T47D (cell line): ENCODE measurements around the gene SLC7A8.

Source experiments
- DNase-seq, 2 experiments: peaks; one replicate each; pipeline versions ENCODE4 v3.0.0 to v3.0.0-alpha.2; 2011 to 2012; ENCODE audit warnings: low read depth in 1 of 2, low spot score in 1 of 2
- JUND ChIP-seq: IDR thresholded peaks from 2 replicates; pipeline ENCODE4 v1.6.1; 2012; ENCODE audit warnings: low read depth
- in situ Hi-C: cut with HindIII; loops from 2 replicates; pipeline ENCODE4 v1.10.0; 2016; ENCODE audit warnings: low sequenced_read_pairs, low pct_unique_long_range_greater_than_20kb

SLC7A8 gene

GRCh38 chr14:23162800-23163199 is 20.7 kb downstream of the SLC7A8 start:
- TF ChIP-seq JUND, result no peak
- DNase-seq, result no peak
- in situ Hi-C loops, result no loop called here

GRCh38 chr14:23162005-23162404 is 21.5 kb downstream of the SLC7A8 start:
- in situ Hi-C loops, result no loop called here
- no peak for TF ChIP-seq JUND
- no peak for DNase-seq

GRCh38 chr14:23160924-23161522 is 22.4 kb downstream of the SLC7A8 start:
- TF ChIP-seq JUND, result no peak
- DNase-seq, result peak; percentile 13 to 62
- in situ Hi-C loops, result no loop called here

GRCh38 chr14:23159532-23159931 is 23.9 kb downstream of the SLC7A8 start:
- TF ChIP-seq JUND, result peak; percentile 22; the same call in 1 of the 2 replicates
- in situ Hi-C loops, result no loop called here
- peak in 1 of 2 experiments; percentile 33 for DNase-seq

- in situ Hi-C loops, result no loop called here
- DNase-seq, result no peak
- no peak for TF ChIP-seq JUND
Measured at GRCh38 chr14:23158779-23159178, 24.7 kb downstream of the SLC7A8 start.

GRCh38 chr14:23154964-23155587 is 28.4 kb downstream of the SLC7A8 start:
- in situ Hi-C loops, result no loop called here
- DNase-seq, result peak in 1 of 2 experiments; percentile 42
- TF ChIP-seq JUND, result no peak

- in situ Hi-C loops, result no loop called here
- no peak for TF ChIP-seq JUND
- peak; percentile 33 to 92 for DNase-seq
Measured at GRCh38 chr14:23153851-23154796, 29.3 kb downstream of the SLC7A8 start.

- no peak for DNase-seq
- TF ChIP-seq JUND, result no peak
- in situ Hi-C loops, result no loop called here
Measured at GRCh38 chr14:23151342-23151741, 32.1 kb downstream of the SLC7A8 start.

GRCh38 chr14:23149745-23150144 is 33.7 kb downstream of the SLC7A8 start:
- DNase-seq, result no peak
- no peak for TF ChIP-seq JUND
- in situ Hi-C loops, result no loop called here

GRCh38 chr14:23148591-23149249 is 34.7 kb downstream of the SLC7A8 start:
- in situ Hi-C loops, result no loop called here
- no peak for TF ChIP-seq JUND
- no peak for DNase-seq

- no peak for TF ChIP-seq JUND
- no peak for DNase-seq
Measured at GRCh38 chr14:23147676-23148075, 35.8 kb downstream of the SLC7A8 start.

GRCh38 chr14:23146980-23147379 is 36.5 kb downstream of the SLC7A8 start:
- in situ Hi-C loops, result no loop called here
- no peak for TF ChIP-seq JUND
- DNase-seq, result no peak

More at GRCh38 chr14:23147676-23148075, 35.8 kb downstream of the SLC7A8 start:
- in situ Hi-C loops, result no loop called here
